GM18508 (cell line): ENCODE data around the gene CPPED1.

Source experiments
- ATAC-seq: cut with Tn5 transposase; IDR thresholded peaks from one replicate; pipeline ENCODE4 v1.9.1; 2021; ENCODE audit warnings: moderate number of reproducible peaks; ENCODE audit not compliant: insufficient read depth, unreplicated experiment

Gene CPPED1

DNA sequence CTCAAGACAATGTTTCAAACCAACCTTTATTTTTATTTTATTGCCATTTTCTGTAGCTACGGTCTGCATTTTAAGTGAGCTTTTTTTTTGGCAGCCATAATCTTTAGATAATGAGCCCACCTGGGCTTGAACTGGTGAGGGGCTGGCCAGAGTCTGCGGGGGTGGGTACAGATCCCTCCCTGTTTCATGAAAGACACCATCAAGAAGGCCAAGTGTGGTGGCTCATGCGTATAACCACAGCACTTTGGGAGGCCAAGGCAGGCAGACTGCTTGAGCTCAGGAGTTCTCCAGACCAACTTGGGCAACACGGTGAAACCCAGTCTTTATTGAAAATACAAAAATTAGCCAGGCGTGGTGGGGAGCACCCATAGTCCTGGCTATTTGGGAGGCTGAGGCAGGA lies 113.7 kb downstream of the CPPED1 start:
- no peak for ATAC-seq

DNA sequence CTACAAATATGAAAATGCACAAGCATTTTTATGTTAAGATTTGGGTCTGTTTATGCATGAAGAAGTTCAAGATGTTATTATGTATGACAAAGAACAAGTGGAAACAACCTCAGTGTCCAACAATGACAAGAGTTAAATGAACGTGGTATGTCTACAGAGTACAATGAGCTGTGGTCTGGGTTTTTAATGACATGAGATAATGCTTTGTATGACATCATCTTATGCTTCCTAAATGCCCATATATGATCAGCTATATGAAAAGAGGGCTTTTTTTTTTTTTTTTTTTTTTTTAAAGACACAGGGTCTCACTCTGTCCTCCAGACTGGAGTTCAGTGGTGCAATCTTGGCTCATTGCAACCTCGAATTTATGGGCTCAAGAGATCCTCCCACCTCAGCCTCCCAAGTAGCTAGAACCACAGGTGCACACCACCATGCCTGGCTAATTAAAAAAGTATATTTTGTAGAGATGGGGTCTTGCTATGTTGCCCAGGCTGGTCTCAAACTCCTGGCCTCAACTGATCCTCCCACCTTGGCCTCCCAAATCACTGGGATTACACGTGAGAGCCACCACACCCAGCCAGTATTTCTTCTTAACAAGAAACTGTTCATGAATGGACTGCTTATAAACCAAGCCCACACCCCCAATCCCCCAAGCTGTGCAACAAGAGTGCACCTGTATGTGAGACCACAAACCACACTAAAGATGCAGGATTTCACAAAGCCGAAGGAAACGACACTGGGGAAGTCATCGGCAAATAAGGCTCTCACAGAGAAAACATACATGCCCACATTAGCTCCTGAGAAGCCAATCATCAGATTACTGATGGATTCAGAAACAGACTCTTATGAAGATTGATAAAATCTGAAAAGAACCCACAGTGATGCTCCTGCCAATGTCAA lies 114.5 kb downstream of the CPPED1 start:
- ATAC-seq: no peak

- ATAC-seq: no peak
These were observed 117.9 kb downstream of the CPPED1 start for GRCh38 chr16:12685806-12686205.

DNA sequence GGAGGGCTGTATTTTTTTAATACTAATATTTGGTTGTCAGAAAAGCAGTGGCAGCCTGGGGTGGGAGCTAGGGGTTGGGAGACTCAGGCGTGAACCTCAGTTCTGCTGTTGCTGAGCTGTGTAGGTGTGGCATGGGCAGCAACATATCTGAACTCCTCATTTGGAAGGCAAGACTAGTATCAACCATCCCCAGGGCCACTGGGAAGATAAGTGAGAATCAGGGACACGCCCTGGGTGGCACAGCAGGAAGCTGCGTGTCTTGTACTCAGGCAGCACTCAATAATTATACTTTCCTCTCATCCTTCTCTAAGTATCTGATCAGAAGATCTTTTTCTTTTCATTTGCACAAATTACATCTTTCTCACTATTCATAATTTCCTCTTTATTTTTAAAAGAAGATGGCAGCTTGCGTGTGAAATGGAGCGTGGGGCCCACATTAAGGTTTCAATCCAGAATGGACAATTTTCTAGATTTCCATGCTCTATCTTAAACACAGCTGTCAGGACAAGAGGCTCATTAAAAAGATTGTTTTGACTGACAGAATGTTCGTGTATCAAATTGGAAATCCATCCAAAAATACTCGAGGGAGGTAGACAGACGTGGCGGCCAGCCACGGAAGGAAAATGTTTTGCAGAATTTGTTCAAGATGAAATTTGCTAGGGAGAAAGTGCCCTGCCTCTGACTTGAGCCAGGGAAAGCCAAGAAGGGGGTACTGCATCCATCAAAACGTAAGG lies 121.1 kb downstream of the CPPED1 start:
- ATAC-seq: no peak

DNA sequence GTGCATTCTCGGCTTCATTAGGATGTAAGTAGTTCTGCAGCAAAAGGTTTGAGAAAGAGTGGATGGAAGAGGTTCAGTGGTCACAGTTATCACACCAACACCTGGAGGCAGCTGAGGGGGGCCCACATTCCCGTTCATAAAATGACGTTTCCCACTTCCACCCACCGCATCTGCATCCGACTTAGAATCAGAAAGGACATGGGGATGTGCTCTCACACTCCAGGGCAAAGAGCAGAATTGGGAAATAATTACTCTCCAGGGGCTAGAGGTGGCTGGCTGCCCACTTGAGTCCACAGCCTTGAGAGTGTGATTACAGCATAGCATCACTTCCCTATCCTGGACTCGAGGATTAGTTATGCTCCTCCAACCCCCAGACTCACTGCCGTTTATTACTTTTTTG lies 122.0 kb downstream of the CPPED1 start:
- no peak for ATAC-seq

DNA sequence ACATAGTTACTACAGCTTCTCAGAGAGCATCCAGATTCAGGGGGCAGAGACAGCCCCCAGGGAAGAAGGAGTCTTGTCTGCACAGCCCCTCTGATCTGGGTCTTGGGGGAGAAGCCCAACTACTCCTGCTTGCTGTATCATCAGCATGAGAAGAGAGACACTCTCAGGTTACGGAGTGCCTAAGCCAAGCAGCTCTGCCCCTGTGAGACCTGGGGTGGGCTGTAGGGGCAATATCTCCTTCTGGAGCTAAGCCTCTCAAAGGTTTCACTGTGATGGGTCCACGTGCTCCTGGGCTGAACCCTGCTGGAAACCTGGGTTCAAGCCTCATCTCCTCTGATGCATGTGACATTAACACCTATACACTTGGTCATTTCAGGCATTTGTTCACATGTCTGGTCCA lies 123.2 kb downstream of the CPPED1 start:
- ATAC-seq: no peak

- ATAC-seq: no peak
These were observed 123.9 kb downstream of the CPPED1 start for GRCh38 chr16:12679660-12680272.

- ATAC-seq: no peak
These were observed 124.7 kb downstream of the CPPED1 start for GRCh38 chr16:12678983-12679382.

- no peak for ATAC-seq
These were observed 126.2 kb downstream of the CPPED1 start for GRCh38 chr16:12677502-12677901.

GRCh38 chr16:12675852-12676251 lies 127.8 kb downstream of the CPPED1 start:
- ATAC-seq: no peak

DNA sequence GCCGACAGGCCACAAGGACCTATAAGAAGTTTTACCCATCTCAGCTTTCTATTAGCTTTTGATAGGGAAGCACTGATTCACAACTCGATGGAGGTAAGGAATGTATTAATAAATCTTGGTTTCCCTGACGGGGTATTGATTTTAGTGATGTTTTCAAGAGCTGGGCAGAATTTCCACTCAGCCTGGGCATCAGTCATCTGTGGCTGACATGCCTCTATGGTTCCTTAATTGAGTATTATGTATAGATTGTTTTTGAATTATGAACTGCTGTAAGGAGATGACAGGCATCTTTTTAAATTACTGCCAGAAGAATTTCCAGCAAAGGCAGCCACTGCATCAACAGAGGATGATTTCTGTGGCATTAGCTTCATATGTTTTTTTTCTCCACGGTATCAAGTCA lies 128.6 kb downstream of the CPPED1 start:
- no peak for ATAC-seq

- ATAC-seq: no peak
These were observed 129.2 kb downstream of the CPPED1 start for GRCh38 chr16:12674524-12674923.

DNA sequence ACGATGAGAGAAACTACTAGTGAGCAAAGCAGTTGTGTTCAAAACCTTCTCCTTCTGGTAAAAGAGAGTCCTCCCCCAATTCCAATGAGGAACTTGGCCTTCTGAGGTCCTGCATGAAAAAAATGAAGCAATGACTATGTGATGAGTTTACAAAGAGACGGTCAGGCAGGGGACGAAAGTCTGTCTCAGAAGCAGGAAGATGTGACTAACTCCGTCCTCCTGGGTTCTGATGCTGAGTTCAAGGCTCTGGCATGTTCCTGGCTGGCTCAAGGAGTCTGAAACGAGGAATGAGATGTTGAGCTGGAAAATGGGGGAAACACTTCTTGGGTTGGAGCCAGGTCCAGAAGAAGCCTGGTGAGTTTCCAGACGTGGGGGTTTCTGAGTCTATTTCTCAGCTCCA lies 129.6 kb downstream of the CPPED1 start:
- no peak for ATAC-seq

- ATAC-seq: no peak
These were observed 130.2 kb downstream of the CPPED1 start for GRCh38 chr16:12673466-12673865.

GRCh38 chr16:12672986-12673385 lies 130.7 kb downstream of the CPPED1 start:
- ATAC-seq: no peak

DNA sequence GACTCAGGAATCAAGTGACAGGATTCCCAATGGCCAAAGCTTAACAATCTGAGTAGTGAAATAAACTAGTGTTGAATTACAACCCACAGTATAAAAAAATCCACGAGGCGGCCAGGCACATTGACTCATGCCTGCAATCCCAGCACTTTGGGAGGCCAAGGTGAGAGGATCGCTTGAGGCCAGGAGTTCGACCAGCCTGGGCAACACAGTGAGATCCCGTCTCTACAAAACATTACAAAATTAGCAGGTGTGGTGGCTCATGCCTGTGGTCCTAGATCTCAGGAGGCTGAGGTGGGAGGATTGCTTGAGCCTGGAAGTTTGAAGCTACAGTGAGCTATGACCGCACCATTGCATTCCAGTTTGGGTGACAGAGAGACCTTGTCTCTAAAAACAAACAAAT lies 133.8 kb downstream of the CPPED1 start:
- ATAC-seq: no peak

DNA sequence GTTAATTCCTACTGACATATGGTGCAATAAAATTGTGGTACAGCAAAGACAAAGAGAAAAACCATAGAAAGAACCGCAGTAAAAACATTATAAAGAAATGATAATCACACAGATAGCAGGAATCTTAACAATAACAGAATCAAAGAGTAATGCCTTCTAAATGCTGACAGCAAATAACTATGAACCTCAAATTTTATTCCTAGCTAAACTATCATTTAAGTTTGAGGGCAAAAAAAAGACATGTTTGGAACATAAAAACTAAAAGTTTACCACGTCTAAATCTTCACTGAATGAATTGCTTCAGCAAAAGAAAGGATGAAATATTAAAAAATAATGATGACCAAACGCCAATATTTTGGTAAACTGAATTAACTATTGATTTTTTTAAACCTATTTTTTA lies 135.8 kb downstream of the CPPED1 start:
- ATAC-seq: no peak

- no peak for ATAC-seq
These were observed 139.4 kb downstream of the CPPED1 start for GRCh38 chr16:12664164-12664733.

DNA sequence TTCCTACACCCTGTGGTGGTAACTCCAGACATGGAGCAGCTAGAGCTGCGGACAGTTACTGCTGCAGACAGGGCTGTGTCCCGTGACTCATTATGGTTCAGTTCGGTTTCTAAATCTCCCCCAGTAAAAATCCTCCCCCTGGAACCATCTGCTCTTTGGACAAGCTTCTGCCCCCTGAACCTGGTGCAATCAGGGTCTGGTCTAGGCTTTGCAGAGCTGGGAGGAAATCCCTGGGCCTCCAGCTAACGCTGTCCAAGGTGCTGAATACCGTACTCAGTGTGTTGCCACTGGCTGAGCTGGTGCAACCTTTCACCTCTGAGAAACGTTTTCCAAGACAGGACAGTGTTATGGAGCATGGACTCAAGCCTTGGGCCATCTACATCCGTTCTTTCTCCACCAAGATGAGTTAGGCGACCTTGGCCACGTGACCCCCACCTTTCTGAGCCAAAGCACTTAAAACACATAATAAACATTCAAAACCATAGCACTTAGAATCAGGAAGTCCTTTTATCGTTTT lies 142.0 kb downstream of the CPPED1 start:
- no peak for ATAC-seq

DNA sequence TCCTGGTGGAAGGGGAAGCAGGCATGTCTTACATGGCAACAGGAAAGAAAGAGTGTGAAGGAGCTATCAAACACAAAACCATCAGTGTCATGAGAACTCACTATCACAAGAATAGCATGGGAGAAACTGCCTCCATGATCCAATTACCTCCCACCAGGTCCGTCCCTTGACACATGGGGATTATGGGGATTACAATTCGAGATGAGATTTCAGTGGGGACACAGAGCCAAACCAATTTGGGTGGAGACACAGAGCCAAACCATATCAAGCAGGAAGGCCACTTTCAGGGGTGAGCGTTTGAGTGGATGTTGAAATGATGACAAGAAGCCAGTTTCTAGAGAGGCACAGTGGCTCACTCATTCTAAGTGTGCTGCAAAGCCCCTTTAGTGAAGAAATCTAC lies 143.8 kb downstream of the CPPED1 start:
- no peak for ATAC-seq

- ATAC-seq: no peak
These were observed 145.2 kb downstream of the CPPED1 start for GRCh38 chr16:12658506-12658905.
